Measurements from ENCODE around the gene ANKMY1. TPM values are rescaled to one million over a fixed set of nuclear protein-coding genes. Genes with fewer than 3 reads are reported as not detected.

ANKMY1 gene
- total and polyA plus RNA-seq, 3 experiments from 2014 or later, result 15.8 to 27.9 (median 22.4) TPM

- no peaks in the 10 kb centered on the region for H3K9me3 ChIP-seq (ENCODE audit: low read length)
- peak overlapping the region; percentile 54 for H3K27ac ChIP-seq (ENCODE audit: low read depth, low read length)
- Mint-ChIP-seq H3K4me3 (peak overlapping the region; percentile 84 to 95 (median 86)), H3K27me3 (no peaks in the 10 kb centered on the region), H3K4me1 (peaks cover 53 to 73% (median 57%) of the 10 kb centered on the region in 3 donors), H3K36me3 (peaks cover 0 to 42% (median 7%) of the 10 kb centered on the region in 3 donors), H3K9me3 (no peaks in the 10 kb centered on the region), H3K27ac (peak overlapping the region; percentile 66 to 88 (median 76))
- H3K36me3 ChIP-seq (ENCODE audit: insufficient read depth, low read length), result no peaks in the 10 kb centered on the region
- POLR2A ChIA-PET, result interaction anchor here (0.5 to 5.3 kb wide), 8 partner anchors 8 to 958 kb away, joined by 3 to 38 read pairs (median 4); partner anchors contain the start of gene CAPN10
- DNase-seq, result peak; percentile 49 to 81 (median 76)
- peak overlapping the region; percentile 85 for H3K4me3 ChIP-seq (ENCODE audit: low read length)
- no peaks in the 10 kb centered on the region for H3K27me3 ChIP-seq (ENCODE audit: insufficient read depth, low read length, poor library complexity, severe bottlenecking)
- H3K4me1 ChIP-seq (ENCODE audit: insufficient read depth, low read length), result peaks cover 66% of the 10 kb centered on the region
- CTCF ChIA-PET, result interaction anchor here (0.7 to 2.3 kb wide), 8 partner anchors 8 to 272 kb away, joined by 3 to 16 read pairs (median 4); partner anchors contain the start of genes CAPN10 and DUSP28
These were observed 11.1 kb upstream of the ANKMY1 start for GRCh38 chr2:240568678-240569522.

DNA sequence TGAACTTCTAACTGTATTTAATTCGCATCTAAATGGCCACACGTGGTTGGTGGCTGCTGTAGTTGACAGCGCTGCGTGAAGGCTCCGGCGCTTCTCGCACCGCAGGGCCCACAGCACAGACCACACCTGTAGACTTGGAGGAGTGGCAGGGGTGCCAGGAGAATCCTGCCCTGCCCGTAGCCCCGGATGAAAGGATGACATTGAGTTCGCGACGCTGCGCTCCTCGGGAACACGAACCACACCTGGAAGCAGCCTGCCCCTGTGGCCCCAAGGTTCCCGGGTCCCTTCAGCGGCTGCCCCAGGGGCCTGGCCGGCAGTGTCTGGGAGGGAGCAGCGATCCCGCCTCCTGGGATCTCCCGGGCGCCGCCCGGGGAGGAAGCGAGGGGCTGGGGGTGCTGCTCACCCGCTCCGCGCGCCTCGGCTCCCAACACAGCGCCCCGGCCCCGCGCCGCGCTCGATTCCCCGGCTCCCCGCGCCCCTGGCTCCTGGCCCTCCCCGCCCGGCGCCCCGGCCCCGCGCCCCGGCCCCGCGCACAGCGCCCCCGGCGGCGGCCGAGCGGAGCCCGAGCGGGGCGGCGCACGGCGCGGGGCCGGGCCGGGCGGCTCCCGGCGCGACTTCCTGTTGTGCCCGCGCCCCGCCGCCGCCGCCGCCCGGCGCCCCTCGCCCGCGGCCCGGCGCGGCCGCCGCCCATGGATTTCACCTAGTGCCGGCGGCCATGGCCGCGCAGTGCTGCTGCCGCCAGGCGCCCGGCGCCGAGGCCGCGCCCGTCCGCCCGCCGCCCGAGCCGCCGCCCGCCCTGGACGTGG, 10.3 kb upstream of the ANKMY1 start, which contains the start of gene RNPEPL1:
TSS of gene RNPEPL1 (plus strand) at position 613 of the 806 bp plus-strand sequence. CDS start at position 716, 103 bp downstream.
- Mint-ChIP-seq H3K27ac (peak within 1 kb of the TSS; percentile 87 to 99 (median 97)), H3K4me3 (peak within 1 kb of the TSS; percentile 92 to 98 (median 95)), H3K27me3 (no peaks in the 10 kb centered on the region), H3K4me1 (peaks cover 57 to 82% (median 65%) of the 10 kb centered on the region in 3 donors), H3K36me3 (peaks cover 0 to 47% (median 9%) of the 10 kb centered on the region in 3 donors), H3K9me3 (no peaks in the 10 kb centered on the region)
- Histone ChIP-seq H3K9me3 (ENCODE audit: low read length) (no peaks in the 10 kb centered on the region), H3K27me3 (ENCODE audit: insufficient read depth, low read length, poor library complexity, severe bottlenecking) (no peaks in the 10 kb centered on the region), H3K27ac (ENCODE audit: low read depth, low read length) (peak within 1 kb of the TSS; percentile 78), H3K4me3 (ENCODE audit: low read length) (peak within 1 kb of the TSS; percentile 85), H3K4me1 (ENCODE audit: insufficient read depth, low read length) (peaks cover 74% of the 10 kb centered on the region), H3K36me3 (ENCODE audit: insufficient read depth, low read length) (no peaks in the 10 kb centered on the region)
- DNase-seq, result peak; percentile 45 to 69 (median 60)
- POLR2A ChIA-PET, result interaction anchor here (0.5 to 5.5 kb wide), 7 partner anchors 7 to 958 kb away, joined by 3 to 99 read pairs (median 7); partner anchors contain the start of gene CAPN10
- CTCF ChIA-PET, result interaction anchor here (1.0 to 4.9 kb wide), 8 partner anchors 9 to 54 kb away, joined by 4 to 50 read pairs (median 16); partner anchors contain the start of genes ANKMY1 and CAPN10

- POLR2A ChIA-PET, result interaction anchor here (1.4 to 5.5 kb wide), 6 partner anchors 10 to 59 kb away, joined by 3 to 99 read pairs (median 10); partner anchors contain the start of gene CAPN10
- Histone ChIP-seq H3K27ac (ENCODE audit: low read depth, low read length) (peak overlapping the region; percentile 78), H3K4me1 (ENCODE audit: insufficient read depth, low read length) (peaks cover 82% of the 10 kb centered on the region), H3K4me3 (ENCODE audit: low read length) (peak overlapping the region; percentile 82), H3K36me3 (ENCODE audit: insufficient read depth, low read length) (peaks cover 4% of the 10 kb centered on the region), H3K9me3 (ENCODE audit: low read length) (no peaks in the 10 kb centered on the region), H3K27me3 (ENCODE audit: insufficient read depth, low read length, poor library complexity, severe bottlenecking) (no peaks in the 10 kb centered on the region)
- Mint-ChIP-seq H3K27me3 (no peaks in the 10 kb centered on the region), H3K4me3 (peak overlapping the region; percentile 92 to 98 (median 95)), H3K4me1 (peaks cover 64 to 87% (median 72%) of the 10 kb centered on the region in 3 donors), H3K27ac (peak overlapping the region; percentile 87 to 99 (median 97)), H3K36me3 (peaks cover 0 to 45% (median 9%) of the 10 kb centered on the region in 3 donors), H3K9me3 (no peaks in the 10 kb centered on the region)
- CTCF ChIA-PET, result interaction anchor here (1.0 to 4.9 kb wide), 10 partner anchors 8 to 237 kb away, joined by 3 to 68 read pairs (median 15); partner anchors contain the start of genes ANKMY1 and CAPN10
- DNase-seq, result peak; percentile 36 to 69 (median 47)
These were observed 9.5 kb upstream of the ANKMY1 start for GRCh38 chr2:240567137-240567871.

DNA sequence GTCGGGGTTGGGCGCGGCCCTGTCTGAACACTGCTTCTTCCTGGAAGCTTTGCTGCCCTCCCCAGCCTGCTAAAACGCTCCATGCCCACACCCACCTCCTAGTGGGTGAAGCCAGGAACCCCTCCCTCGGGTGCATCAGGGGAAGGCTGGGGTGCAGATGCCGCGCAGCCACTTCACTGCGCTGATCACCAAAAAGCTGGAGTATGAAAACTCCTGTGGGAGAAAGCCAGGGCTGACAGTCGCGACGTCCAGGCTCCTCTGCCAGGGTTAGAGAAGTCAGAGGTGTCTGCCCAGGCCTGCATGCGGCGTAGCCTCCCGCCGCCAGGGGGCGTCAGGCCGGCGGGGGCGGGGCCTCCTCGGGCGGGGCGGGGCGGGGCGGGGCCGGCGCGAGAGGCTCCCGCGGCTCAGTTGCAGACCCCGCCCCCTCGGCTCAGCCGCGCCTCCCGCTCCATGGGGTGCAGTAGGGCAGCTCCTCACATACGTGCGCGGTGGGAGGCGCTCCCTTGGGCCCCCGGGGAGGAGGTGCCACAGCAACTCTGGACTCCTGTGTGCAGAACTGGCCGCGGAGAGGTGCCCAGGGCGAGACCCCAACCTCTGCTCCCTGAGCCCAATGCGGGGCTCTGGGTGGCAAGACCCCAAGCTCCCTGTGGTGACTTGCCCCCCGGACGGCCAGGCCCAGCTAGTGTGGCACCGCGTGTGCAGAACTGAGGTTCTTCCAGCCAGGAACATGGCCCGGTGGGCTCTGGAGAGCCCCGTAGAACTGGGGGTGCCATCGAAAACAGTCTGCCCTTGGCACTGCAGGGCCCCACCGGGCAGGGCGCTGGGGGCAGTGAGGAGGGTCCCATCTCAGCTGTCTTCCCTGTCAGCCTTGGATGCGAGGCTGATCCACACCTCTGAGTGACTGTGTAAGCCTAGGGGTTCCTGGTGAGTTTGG, 8.7 kb upstream of the ANKMY1 start:
- ChIA-PET POLR2A (interaction anchor here (0.6 to 5.5 kb wide), 11 partner anchors 9 to 749 kb away, joined by 3 to 99 read pairs (median 7); partner anchors contain the start of genes ANKMY1, CAPN10 and HDLBP), CTCF (interaction anchor here (0.7 to 4.9 kb wide), 19 partner anchors 9 to 238 kb away, joined by 3 to 68 read pairs (median 4); partner anchors contain the start of genes ANKMY1 and CAPN10)
- Histone ChIP-seq H3K4me1 (ENCODE audit: insufficient read depth, low read length) (peaks cover 84% of the 10 kb centered on the region), H3K9me3 (ENCODE audit: low read length) (no peaks in the 10 kb centered on the region), H3K27me3 (ENCODE audit: insufficient read depth, low read length, poor library complexity, severe bottlenecking) (no peaks in the 10 kb centered on the region), H3K36me3 (ENCODE audit: insufficient read depth, low read length) (peaks cover 4% of the 10 kb centered on the region), H3K4me3 (ENCODE audit: low read length) (peak overlapping the region; percentile 96), H3K27ac (ENCODE audit: low read depth, low read length) (peak overlapping the region; percentile 91)
- H3K4me3 Mint-ChIP-seq, result peak overlapping the region; percentile 92 to 98 (median 96)
- DNase-seq, result peak; percentile 91 to 97 (median 95)
- peak overlapping the region; percentile 93 to 99 (median 98) for H3K27ac Mint-ChIP-seq
- H3K27me3 Mint-ChIP-seq, result no peaks in the 10 kb centered on the region
- H3K36me3 Mint-ChIP-seq, result peaks cover 0 to 44% (median 9%) of the 10 kb centered on the region in 3 donors
- H3K9me3 Mint-ChIP-seq, result no peaks in the 10 kb centered on the region
- peaks cover 66 to 87% (median 74%) of the 10 kb centered on the region in 3 donors for H3K4me1 Mint-ChIP-seq

DNA sequence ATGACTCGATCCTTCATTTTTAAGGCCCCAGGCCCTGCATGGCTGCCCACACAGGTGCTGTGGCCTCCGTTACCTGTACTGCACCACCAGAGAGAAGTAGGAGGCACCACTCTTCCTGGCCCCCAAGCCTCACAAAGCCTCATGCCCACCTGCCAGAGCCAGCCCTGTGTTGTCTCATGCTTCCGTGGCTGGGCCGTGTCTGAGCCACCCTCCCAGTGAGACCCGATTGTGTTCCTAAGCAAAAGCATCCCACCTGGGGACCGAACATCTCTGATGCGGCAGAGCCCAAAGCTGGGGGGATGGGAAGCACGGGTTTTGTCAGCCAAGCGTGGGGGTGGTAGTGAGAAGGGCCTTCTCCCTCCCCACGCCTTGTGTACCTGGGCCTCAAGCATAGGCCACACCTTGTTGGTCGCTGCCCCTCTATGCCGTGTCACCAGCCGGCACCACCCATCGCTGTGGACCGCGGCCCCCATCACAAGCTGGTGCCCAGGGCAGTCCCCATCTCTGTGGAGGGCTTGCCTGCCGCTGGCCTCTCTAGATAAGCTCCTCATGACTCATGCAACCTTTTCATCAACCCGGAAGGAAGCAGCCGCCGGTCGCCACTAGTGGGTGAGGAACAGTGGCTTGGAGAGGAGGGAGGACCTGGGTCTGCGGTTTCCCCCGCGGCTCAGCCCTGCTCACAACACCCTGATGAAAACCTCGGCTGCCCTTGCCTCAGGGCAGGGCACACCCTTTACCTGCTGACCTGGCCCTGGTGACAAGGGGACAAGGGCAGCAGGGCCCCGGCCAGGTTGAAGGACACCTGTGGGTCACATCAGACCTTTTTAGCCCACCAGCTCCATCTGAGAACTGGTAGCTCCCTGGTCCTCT, 7.8 kb upstream of the ANKMY1 start:
- no peaks in the 10 kb centered on the region for H3K27me3 ChIP-seq (ENCODE audit: insufficient read depth, low read length, poor library complexity, severe bottlenecking)
- no peaks in the 10 kb centered on the region for H3K27me3 Mint-ChIP-seq
- no peaks in the 10 kb centered on the region for H3K9me3 ChIP-seq (ENCODE audit: low read length)
- no peaks in the 10 kb centered on the region for H3K9me3 Mint-ChIP-seq
- ChIA-PET POLR2A (interaction anchor here (0.6 to 5.5 kb wide), 11 partner anchors 8 to 750 kb away, joined by 3 to 99 read pairs (median 7); partner anchors contain the start of genes ANKMY1, CAPN10 and HDLBP), CTCF (interaction anchor here (0.7 to 4.9 kb wide), 19 partner anchors 9 to 239 kb away, joined by 3 to 68 read pairs (median 4); partner anchors contain the start of genes ANKMY1 and CAPN10)
- peak overlapping the region; percentile 96 for H3K4me3 ChIP-seq (ENCODE audit: low read length)
- H3K27ac Mint-ChIP-seq, result peak overlapping the region; percentile 93 to 99 (median 98)
- peaks cover 62 to 84% (median 71%) of the 10 kb centered on the region in 3 donors for H3K4me1 Mint-ChIP-seq
- peaks cover 4% of the 10 kb centered on the region for H3K36me3 ChIP-seq (ENCODE audit: insufficient read depth, low read length)
- peaks cover 0 to 40% (median 7%) of the 10 kb centered on the region in 3 donors for H3K36me3 Mint-ChIP-seq
- peak overlapping the region; percentile 91 for H3K27ac ChIP-seq (ENCODE audit: low read depth, low read length)
- peak; percentile 86 to 98 (median 89) for DNase-seq
- H3K4me3 Mint-ChIP-seq, result peak overlapping the region; percentile 90 to 98 (median 95)
- peaks cover 78% of the 10 kb centered on the region for H3K4me1 ChIP-seq (ENCODE audit: insufficient read depth, low read length)

Measured in CD8-positive, alpha-beta memory T cell (primary cell).